Cardiac muscle cell (in vitro differentiated cells and primary cell): ENCODE data around the gene CCDC24. TPM values are rescaled to one million over a fixed set of nuclear protein-coding genes. Genes with fewer than 3 reads are reported as not detected.
A peak's percentile ranks its signal among the peaks of the same experiment; 100 is the strongest.

Experiments
- DNase-seq, 2 donors: peaks; one replicate each; pipeline versions ENCODE4 v3.0.0 to v3.0.0-alpha.2; 2010 to 2017; ENCODE audit warnings: low read depth in 1 of 2, low spot score in 1 of 2
- H3K27ac ChIP-seq: fragments of 200-600 bp; sonication (generic); 2 replicates; pipeline ENCODE4 v1.5.1; 2016
- H3K27me3 ChIP-seq: fragments of 200-600 bp; sonication (generic); 2 replicates; pipeline ENCODE4 v1.6.0; 2016; ENCODE audit warnings: control low read depth
- H3K36me3 ChIP-seq: fragments of 200-600 bp; sonication (generic); 2 replicates; pipeline ENCODE4 v1.5.1; 2016; ENCODE audit warnings: control low read depth
- H3K4me1 ChIP-seq: fragments of 200-600 bp; sonication (generic); 2 replicates; pipeline ENCODE4 v1.8.1; 2017; ENCODE audit warnings: low read depth, mild to moderate bottlenecking, mixed run types
- H3K4me3 ChIP-seq: fragments of 200-600 bp; sonication (generic); 2 replicates; pipeline ENCODE4 v1.5.1; 2016; ENCODE audit warnings: mild to moderate bottlenecking
- H3K9me3 ChIP-seq: fragments of 200-600 bp; sonication (generic); 2 replicates; pipeline ENCODE4 v1.5.1; 2017; ENCODE audit warnings: low read depth, mild to moderate bottlenecking, control low read depth
- polyA plus RNA-seq: library from polyadenylated mRNA; unstranded; fragments of >200 nt; fragmentation: Nextera tagmentation; extraction: Ambion mirVana; gene quantifications from 2 replicates; pipeline ENCODE4 v1.2.1, GENCODE V29; 2016
- total RNA-seq: library from RNA; depleted of rRNA; stranded (reverse); fragments of >200 nt; gene quantifications from 2 replicates; pipeline ENCODE4 v1.2.3, GENCODE V29; 2016
- TF ChIP-seq, protein P1 (sequence below): IDR thresholded peaks from 2 replicates; pipeline ENCODE4 v1.5.1; 2012; ENCODE audit warnings: low read depth, mild to moderate bottlenecking, low read length

Gene CCDC24
- total and polyA plus RNA-seq, 2 experiments from 2014 or later = 20.8 to 29.7 TPM

DNA sequence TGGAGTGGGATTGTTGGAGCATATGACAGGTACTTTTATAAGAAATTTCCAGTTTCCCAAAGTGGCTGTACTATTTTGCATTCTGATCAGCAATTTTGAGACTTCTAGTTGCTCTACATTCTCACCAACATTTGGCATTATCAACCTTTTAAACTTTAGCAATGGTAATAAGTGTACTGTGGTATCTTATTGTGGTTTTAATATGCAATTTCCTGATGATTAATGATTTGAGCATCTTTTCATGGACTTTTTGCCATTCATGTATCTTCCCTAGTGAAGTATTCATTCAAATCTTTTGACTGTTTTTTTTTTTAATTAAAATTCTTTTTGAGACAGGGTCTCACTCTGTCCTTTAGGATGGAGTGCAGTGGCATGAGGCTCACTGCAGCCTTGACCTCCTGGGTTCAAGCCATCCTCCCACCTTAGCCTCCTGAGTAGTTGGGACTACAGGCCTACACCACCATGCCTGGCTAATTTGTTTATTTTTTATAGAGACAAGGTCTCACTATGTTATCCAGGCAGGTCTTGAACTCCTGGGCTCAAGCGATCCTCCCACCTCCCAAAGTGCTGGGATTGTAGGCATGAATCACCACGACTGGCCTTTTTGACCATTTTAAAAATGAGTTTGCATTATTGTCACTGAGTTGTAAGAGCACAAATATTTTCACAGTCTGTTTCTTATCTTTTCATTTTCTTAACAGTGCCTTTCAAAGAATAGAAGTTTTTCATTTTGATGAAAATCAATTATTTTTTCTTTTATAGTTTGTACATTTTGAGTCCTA lies 47.7 kb downstream of the CCDC24 start:
- TF ChIP-seq, protein P1, sequence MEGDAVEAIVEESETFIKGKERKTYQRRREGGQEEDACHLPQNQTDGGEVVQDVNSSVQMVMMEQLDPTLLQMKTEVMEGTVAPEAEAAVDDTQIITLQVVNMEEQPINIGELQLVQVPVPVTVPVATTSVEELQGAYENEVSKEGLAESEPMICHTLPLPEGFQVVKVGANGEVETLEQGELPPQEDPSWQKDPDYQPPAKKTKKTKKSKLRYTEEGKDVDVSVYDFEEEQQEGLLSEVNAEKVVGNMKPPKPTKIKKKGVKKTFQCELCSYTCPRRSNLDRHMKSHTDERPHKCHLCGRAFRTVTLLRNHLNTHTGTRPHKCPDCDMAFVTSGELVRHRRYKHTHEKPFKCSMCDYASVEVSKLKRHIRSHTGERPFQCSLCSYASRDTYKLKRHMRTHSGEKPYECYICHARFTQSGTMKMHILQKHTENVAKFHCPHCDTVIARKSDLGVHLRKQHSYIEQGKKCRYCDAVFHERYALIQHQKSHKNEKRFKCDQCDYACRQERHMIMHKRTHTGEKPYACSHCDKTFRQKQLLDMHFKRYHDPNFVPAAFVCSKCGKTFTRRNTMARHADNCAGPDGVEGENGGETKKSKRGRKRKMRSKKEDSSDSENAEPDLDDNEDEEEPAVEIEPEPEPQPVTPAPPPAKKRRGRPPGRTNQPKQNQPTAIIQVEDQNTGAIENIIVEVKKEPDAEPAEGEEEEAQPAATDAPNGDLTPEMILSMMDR = no peak
- Histone ChIP-seq H3K27ac (no peak overlapping the region), H3K36me3 (no peaks in the 10 kb centered on the region), H3K4me1 (peaks cover 25% of the 10 kb centered on the region), H3K4me3 (no peak overlapping the region), H3K9me3 (no peaks in the 10 kb centered on the region), H3K27me3 (no peaks in the 10 kb centered on the region)
- DNase-seq = peak in 1 of 2 donors; percentile 56

DNA sequence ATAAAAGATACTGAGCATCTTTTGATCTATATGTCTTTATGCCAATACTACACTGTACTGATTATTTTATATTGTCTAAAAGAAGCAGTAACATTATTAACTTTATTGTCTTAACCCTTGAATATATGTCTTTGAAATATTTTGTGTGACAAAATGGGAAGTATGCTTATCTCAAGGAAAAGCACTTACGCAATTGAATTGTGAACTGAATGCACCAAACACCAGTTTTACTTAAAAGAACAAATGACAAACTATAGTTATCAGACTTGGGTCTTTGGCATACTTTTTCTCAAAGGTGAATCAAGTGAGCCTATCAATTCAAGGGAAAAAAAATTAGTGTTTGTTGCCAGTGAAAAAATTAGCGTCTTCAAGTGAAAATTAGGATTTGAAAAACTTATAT lies 49.0 kb downstream of the CCDC24 start:
- no peaks in the 10 kb centered on the region for H3K36me3 ChIP-seq
- H3K27ac ChIP-seq = no peak overlapping the region
- no peak overlapping the region for H3K4me3 ChIP-seq
- DNase-seq = peak in 1 of 2 donors; percentile 46
- no peaks in the 10 kb centered on the region for H3K27me3 ChIP-seq
- no peaks in the 10 kb centered on the region for H3K9me3 ChIP-seq
- H3K4me1 ChIP-seq = peaks cover 19% of the 10 kb centered on the region
- TF ChIP-seq, protein P1 = no peak

DNA sequence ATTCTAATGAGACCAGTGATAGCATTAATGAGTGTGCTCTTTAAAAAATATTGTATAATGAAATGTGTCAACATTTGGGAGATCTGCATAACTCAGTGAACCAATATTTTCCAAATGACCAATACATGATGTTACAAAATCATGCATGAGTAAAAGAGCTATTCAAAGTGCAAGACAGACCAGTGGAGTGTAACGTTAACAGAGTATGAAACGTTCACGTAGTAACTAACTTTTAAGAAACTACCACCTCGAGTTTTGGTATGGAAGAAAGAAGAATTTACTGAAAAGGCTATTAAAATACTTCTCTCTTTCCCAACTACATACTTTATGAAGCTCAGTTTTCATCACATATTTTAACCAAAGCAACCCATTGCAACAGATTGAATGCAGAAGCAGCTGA lies 49.4 kb downstream of the CCDC24 start:
- Histone ChIP-seq H3K36me3 (no peaks in the 10 kb centered on the region), H3K4me3 (no peak overlapping the region), H3K9me3 (no peaks in the 10 kb centered on the region), H3K4me1 (peaks cover 15% of the 10 kb centered on the region), H3K27ac (no peak overlapping the region), H3K27me3 (no peaks in the 10 kb centered on the region)
- TF ChIP-seq, protein P1 = no peak
- DNase-seq = peak in 1 of 2 donors; percentile 42

DNA sequence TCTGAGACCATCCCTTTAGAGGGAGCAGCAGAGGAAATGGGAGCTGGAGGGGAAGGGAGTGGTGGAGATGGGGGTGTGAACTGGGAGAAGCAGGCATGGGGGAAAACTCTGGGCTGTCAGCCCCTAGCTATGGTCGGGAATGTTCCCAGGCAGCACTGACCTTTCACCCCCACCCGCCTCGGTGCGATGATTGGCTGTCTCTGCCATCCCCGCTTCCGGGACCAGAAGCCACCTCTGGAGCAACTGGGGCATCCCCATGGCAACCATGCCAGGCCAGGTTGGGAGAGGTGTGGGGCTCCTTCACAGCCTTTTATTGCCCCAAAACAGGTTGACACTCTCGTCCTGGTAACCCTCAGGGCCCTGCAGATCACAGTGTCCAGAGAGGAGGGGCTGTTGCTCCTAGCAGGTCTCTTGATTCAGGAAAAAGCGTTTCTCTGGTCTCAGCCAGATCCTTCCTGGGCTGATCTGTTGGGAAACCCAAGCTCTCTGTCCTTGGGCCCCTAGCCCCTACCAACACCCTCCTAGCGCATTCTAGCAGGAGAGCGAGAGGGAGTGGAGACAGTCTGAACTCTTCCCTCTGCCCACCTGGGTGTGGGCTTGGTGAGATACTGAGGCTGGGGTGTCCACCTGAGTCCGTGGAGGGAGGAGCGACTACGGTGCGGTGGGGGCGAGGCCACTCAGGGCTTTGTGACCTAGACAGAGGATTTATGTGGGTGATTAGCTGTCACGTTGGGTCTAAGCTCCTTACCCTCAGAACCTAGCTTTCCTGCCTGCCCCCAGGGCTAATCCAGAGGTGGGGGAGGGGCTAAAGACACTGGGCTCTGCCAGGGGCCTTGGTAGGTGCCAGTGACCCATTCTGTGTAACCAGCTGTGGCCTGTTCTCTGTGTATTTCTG lies 52.0 kb downstream of the CCDC24 start:
- Histone ChIP-seq H3K4me1 (no peaks in the 10 kb centered on the region), H3K9me3 (no peaks in the 10 kb centered on the region), H3K27ac (no peak overlapping the region), H3K27me3 (no peaks in the 10 kb centered on the region), H3K4me3 (no peak overlapping the region), H3K36me3 (no peaks in the 10 kb centered on the region)
- DNase-seq = no peak
- TF ChIP-seq, protein P1 = no peak

DNA sequence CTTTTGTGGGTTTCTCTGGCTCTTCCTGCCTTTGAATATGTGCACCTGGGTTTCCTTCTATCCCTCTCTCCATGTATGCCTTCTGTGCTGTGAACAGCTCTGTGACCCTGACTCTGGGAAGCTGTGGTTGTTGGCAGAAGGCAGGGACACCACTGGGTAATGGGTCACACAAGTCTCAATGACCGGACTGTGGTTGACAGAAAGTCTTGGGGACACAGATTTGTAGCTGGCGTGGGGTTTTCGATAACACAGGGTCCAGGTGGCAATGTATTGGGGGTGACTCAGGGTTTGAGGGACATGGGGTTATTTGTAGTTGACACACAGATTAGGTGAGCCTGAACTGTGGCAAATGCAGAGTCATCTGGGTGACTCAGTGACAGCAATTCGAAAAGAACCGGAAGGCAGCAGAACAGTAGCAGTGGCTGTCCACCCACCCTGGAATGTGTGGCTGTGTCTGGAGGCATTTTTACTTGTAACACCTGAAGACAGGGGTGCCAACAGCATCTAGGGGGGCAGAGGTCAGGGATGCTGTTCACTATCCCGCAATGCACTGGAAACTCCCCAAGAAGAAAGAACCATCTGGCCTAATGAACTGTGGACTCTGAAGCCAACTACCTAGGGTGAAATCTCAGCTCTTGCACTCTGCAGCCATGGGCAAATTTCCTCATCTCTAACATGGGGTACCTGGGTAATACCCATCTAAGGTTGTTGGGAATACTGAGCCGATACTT lies 52.8 kb downstream of the CCDC24 start:
- no peaks in the 10 kb centered on the region for H3K9me3 ChIP-seq
- H3K4me3 ChIP-seq = no peak overlapping the region
- TF ChIP-seq, protein P1 = no peak
- H3K4me1 ChIP-seq = no peaks in the 10 kb centered on the region
- H3K36me3 ChIP-seq = no peaks in the 10 kb centered on the region
- H3K27me3 ChIP-seq = no peaks in the 10 kb centered on the region
- no peak overlapping the region for H3K27ac ChIP-seq
- no peak for DNase-seq
